ENCODE measurements around the gene WDR1.

The WDR1 gene

GRCh38 chr4:10080589-10081217, 35.9 kb downstream of the WDR1 start:
- Histone ChIP-seq H3K27ac (ENCODE audit: low read depth, low read length) (no peak overlapping the region), H3K27me3 (ENCODE audit: control insufficient read depth, insufficient read depth, low read length) (no peaks in the 10 kb centered on the region), H3K4me1 (ENCODE audit: control insufficient read depth, insufficient read depth, low read length) (no peaks in the 10 kb centered on the region), H3K4me3 (ENCODE audit: low read depth, low read length) (no peak overlapping the region), H3K9ac (ENCODE audit: low read length) (no peak overlapping the region), H3K36me3 (ENCODE audit: control insufficient read depth, insufficient read depth, low read length) (peaks cover 99% of the 10 kb centered on the region), H3K9me3 (ENCODE audit: control insufficient read depth, insufficient read depth, low read depth, low read length) (no peaks in the 10 kb centered on the region)

DNA sequence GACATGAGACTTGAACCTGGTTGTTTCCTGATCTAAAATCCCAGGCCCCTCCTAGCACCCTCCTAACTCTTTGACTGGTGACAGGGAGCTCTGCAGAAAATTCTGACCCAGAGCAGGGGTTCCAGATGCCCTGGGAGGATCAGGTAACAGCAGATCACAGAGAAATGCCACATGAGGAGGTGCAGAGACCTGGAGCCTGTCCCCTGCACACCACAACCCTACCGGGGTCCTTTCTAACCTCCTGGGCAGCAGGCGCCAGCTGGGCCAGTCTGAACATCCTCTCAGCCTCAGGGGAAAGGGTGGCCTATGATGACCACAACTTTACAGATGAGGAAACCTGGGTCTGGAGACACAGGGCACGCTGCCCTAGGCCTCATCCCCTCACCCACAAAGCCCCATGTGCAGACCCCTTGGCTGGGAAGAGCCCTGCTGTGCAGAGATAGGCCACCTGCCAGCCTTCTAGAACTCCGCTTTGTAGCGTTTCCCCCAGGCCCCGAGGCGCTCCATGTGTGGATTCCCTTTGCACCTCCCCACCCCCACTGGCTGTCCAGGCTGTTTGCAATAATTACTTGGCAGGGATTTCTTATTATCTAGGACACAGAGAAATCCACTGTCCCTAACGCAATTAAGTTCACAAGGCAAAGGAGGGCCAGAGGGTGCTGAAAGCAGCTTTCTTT, 36.5 kb downstream of the WDR1 start:
- Histone ChIP-seq H3K9ac (ENCODE audit: low read length) (no peak overlapping the region), H3K4me3 (ENCODE audit: low read depth, low read length) (no peak overlapping the region), H3K4me1 (ENCODE audit: control insufficient read depth, insufficient read depth, low read length) (no peaks in the 10 kb centered on the region), H3K27ac (ENCODE audit: low read depth, low read length) (no peak overlapping the region), H3K27me3 (ENCODE audit: control insufficient read depth, insufficient read depth, low read length) (no peaks in the 10 kb centered on the region), H3K9me3 (ENCODE audit: control insufficient read depth, insufficient read depth, low read depth, low read length) (no peaks in the 10 kb centered on the region), H3K36me3 (ENCODE audit: control insufficient read depth, insufficient read depth, low read length) (peaks cover 99% of the 10 kb centered on the region)

- H3K27me3 ChIP-seq (ENCODE audit: control insufficient read depth, insufficient read depth, low read length), result no peaks in the 10 kb centered on the region
- H3K27ac ChIP-seq (ENCODE audit: low read depth, low read length), result no peak overlapping the region; the same call in 1 of the 2 replicates
- H3K4me1 ChIP-seq (ENCODE audit: control insufficient read depth, insufficient read depth, low read length), result no peaks in the 10 kb centered on the region
- no peaks in the 10 kb centered on the region for H3K9me3 ChIP-seq (ENCODE audit: control insufficient read depth, insufficient read depth, low read depth, low read length)
- no peak overlapping the region for H3K4me3 ChIP-seq (ENCODE audit: low read depth, low read length)
- peaks cover 99% of the 10 kb centered on the region for H3K36me3 ChIP-seq (ENCODE audit: control insufficient read depth, insufficient read depth, low read length)
- H3K9ac ChIP-seq (ENCODE audit: low read length), result no peak overlapping the region
Measured at GRCh38 chr4:10079256-10079655, 37.3 kb downstream of the WDR1 start.

DNA sequence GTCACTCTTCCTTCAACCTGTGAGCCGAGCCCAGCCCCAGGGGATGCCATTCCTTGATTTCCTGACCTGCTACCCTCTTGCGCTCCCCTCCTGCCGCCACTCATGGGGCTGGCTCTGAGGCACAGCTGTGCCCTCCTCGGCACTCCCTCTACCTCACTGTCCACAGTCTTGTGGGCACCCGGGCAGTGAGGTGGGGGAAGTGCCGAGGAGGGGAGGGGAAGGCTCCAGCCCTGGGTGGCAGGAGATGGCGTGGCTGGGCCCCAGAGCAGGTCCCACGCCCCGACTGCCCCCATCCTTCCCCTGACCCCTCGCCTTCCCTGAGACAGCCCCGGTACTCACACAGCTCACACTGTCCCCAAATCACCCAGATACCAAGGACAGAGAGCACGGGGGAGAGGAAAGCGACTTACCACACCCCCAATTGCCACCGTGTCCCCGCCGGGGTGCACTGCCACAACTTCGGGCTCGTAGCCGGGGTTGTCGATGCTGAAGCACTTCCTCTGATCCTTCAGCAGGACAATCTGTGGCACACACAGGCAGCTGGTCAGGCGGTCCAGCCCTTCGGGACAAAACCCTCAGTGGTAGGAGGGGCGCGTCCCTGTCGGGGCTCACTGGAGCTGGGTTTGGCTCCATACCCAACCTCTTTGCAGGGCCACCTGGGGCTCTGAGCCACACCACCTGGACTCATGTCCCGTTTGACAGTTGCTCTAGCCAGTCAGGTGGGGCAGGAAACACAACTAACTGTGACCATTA, 37.9 kb downstream of the WDR1 start:
- peaks cover 99% of the 10 kb centered on the region for H3K36me3 ChIP-seq (ENCODE audit: control insufficient read depth, insufficient read depth, low read length)
- no peak overlapping the region for H3K4me3 ChIP-seq (ENCODE audit: low read depth, low read length)
- H3K9me3 ChIP-seq (ENCODE audit: control insufficient read depth, insufficient read depth, low read depth, low read length), result no peaks in the 10 kb centered on the region
- H3K27ac ChIP-seq (ENCODE audit: low read depth, low read length), result no peak overlapping the region; the same call in 1 of the 2 replicates
- no peaks in the 10 kb centered on the region for H3K4me1 ChIP-seq (ENCODE audit: control insufficient read depth, insufficient read depth, low read length)
- no peak overlapping the region for H3K9ac ChIP-seq (ENCODE audit: low read length)
- no peaks in the 10 kb centered on the region for H3K27me3 ChIP-seq (ENCODE audit: control insufficient read depth, insufficient read depth, low read length)

- no peaks in the 10 kb centered on the region for H3K27me3 ChIP-seq (ENCODE audit: control insufficient read depth, insufficient read depth, low read length)
- no peaks in the 10 kb centered on the region for H3K9me3 ChIP-seq (ENCODE audit: control insufficient read depth, insufficient read depth, low read depth, low read length)
Measured at GRCh38 chr4:10077483-10078335, 38.9 kb downstream of the WDR1 start.

GRCh38 chr4:10077076-10077475, 39.5 kb downstream of the WDR1 start:
- Histone ChIP-seq H3K36me3 (ENCODE audit: control insufficient read depth, insufficient read depth, low read length) (peaks cover 99% of the 10 kb centered on the region), H3K4me1 (ENCODE audit: control insufficient read depth, insufficient read depth, low read length) (no peaks in the 10 kb centered on the region), H3K27ac (ENCODE audit: low read depth, low read length) (no peak overlapping the region), H3K4me3 (ENCODE audit: low read depth, low read length) (no peak overlapping the region), H3K27me3 (ENCODE audit: control insufficient read depth, insufficient read depth, low read length) (no peaks in the 10 kb centered on the region), H3K9me3 (ENCODE audit: control insufficient read depth, insufficient read depth, low read depth, low read length) (no peaks in the 10 kb centered on the region), H3K9ac (ENCODE audit: low read length) (no peak overlapping the region)

More at GRCh38 chr4:10077483-10078335, 38.9 kb downstream of the WDR1 start:
- no peak overlapping the region for H3K4me3 ChIP-seq (ENCODE audit: low read depth, low read length)
- H3K9ac ChIP-seq (ENCODE audit: low read length), result no peak overlapping the region
- H3K36me3 ChIP-seq (ENCODE audit: control insufficient read depth, insufficient read depth, low read length), result peaks cover 99% of the 10 kb centered on the region
- no peak overlapping the region for H3K27ac ChIP-seq (ENCODE audit: low read depth, low read length)
- H3K4me1 ChIP-seq (ENCODE audit: control insufficient read depth, insufficient read depth, low read length), result no peaks in the 10 kb centered on the region

- Histone ChIP-seq H3K27ac (ENCODE audit: low read depth, low read length) (no peak overlapping the region), H3K4me1 (ENCODE audit: control insufficient read depth, insufficient read depth, low read length) (no peaks in the 10 kb centered on the region), H3K27me3 (ENCODE audit: control insufficient read depth, insufficient read depth, low read length) (no peaks in the 10 kb centered on the region), H3K9ac (ENCODE audit: low read length) (no peak overlapping the region), H3K36me3 (ENCODE audit: control insufficient read depth, insufficient read depth, low read length) (peaks cover 89% of the 10 kb centered on the region), H3K4me3 (ENCODE audit: low read depth, low read length) (no peak overlapping the region), H3K9me3 (ENCODE audit: control insufficient read depth, insufficient read depth, low read depth, low read length) (no peaks in the 10 kb centered on the region)
Measured at GRCh38 chr4:10075953-10076391, 40.6 kb downstream of the WDR1 start.

DNA sequence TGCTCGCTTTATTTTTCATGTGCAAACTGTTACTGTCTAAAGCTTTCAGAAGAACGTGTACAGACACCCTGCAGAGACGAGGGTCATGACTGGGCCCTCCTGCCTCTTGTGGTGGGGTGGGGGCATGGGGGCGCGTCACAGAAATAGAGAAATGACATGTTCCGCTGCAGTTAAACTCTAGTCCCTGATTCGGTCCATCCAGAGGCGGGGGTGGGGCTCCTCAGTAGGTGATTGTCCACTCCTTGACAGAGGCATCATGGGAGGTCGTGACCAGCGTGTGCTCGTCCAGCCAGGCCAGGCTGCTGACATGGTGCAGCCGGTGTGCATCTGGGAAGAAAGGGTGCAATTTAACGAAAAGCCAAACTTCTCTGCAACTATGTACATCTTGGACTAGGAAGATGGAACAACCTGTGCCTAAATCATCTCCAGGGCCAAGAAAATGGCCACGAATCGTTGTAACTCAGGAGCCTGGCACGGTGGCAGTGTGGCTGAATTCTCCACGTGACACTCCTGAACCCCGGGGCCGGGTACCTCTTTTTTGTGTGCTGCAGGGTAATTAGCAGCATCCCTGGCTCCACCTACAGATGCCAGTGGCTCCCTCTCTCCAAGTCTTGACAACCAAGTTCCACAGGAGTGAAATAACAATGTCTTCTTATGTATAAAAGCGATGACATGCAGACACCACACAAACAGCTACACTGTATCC, 41.3 kb downstream of the WDR1 start:
- no peaks in the 10 kb centered on the region for H3K27me3 ChIP-seq (ENCODE audit: control insufficient read depth, insufficient read depth, low read length)
- H3K9me3 ChIP-seq (ENCODE audit: control insufficient read depth, insufficient read depth, low read depth, low read length), result no peaks in the 10 kb centered on the region
- no peak overlapping the region for H3K27ac ChIP-seq (ENCODE audit: low read depth, low read length)
- H3K36me3 ChIP-seq (ENCODE audit: control insufficient read depth, insufficient read depth, low read length), result peaks cover 83% of the 10 kb centered on the region
- no peaks in the 10 kb centered on the region for H3K4me1 ChIP-seq (ENCODE audit: control insufficient read depth, insufficient read depth, low read length)
- no peak overlapping the region for H3K9ac ChIP-seq (ENCODE audit: low read length)
- H3K4me3 ChIP-seq (ENCODE audit: low read depth, low read length), result no peak overlapping the region

- Histone ChIP-seq H3K9ac (ENCODE audit: low read length) (no peak overlapping the region), H3K27me3 (ENCODE audit: control insufficient read depth, insufficient read depth, low read length) (no peaks in the 10 kb centered on the region), H3K36me3 (ENCODE audit: control insufficient read depth, insufficient read depth, low read length) (peaks cover 77% of the 10 kb centered on the region), H3K4me3 (ENCODE audit: low read depth, low read length) (no peak overlapping the region), H3K4me1 (ENCODE audit: control insufficient read depth, insufficient read depth, low read length) (no peaks in the 10 kb centered on the region), H3K27ac (ENCODE audit: low read depth, low read length) (no peak overlapping the region), H3K9me3 (ENCODE audit: control insufficient read depth, insufficient read depth, low read depth, low read length) (no peaks in the 10 kb centered on the region)
Measured at GRCh38 chr4:10074767-10075105, 41.9 kb downstream of the WDR1 start.

GRCh38 chr4:10074076-10074766, 42.4 kb downstream of the WDR1 start:
- H3K4me1 ChIP-seq (ENCODE audit: control insufficient read depth, insufficient read depth, low read length), result no peaks in the 10 kb centered on the region
- H3K9ac ChIP-seq (ENCODE audit: low read length), result no peak overlapping the region
- peaks cover 77% of the 10 kb centered on the region for H3K36me3 ChIP-seq (ENCODE audit: control insufficient read depth, insufficient read depth, low read length)
- no peaks in the 10 kb centered on the region for H3K9me3 ChIP-seq (ENCODE audit: control insufficient read depth, insufficient read depth, low read depth, low read length)
- H3K27me3 ChIP-seq (ENCODE audit: control insufficient read depth, insufficient read depth, low read length), result no peaks in the 10 kb centered on the region
- no peak overlapping the region for H3K4me3 ChIP-seq (ENCODE audit: low read depth, low read length)
- H3K27ac ChIP-seq (ENCODE audit: low read depth, low read length), result no peak overlapping the region

All from HUES6 (cell line).